WTC11 (cell line): ENCODE data around the gene PEX16. TPM values are rescaled to one million over a fixed set of nuclear protein-coding genes. Genes with fewer than 3 reads are reported as not detected.

Source experiments
- ATAC-seq: fragments of 200-7000 bp; cut with Tn5 transposase; 2 replicates; pipeline ENCODE4 v1.10.0; 2021; ENCODE audit warnings: mild to moderate bottlenecking, moderate library complexity
- CTCF ChIA-PET: fragments of 300-600 bp; sonication (Branson Sonifier 250); formaldehyde crosslinking; loops from one replicate; lab custom pipeline; 2021; ENCODE audit warnings: antibody characterized with exemption; lab: Charles Lee
- POLR2A ChIA-PET: fragments of 350-600 bp; sonication (Branson Sonifier 250); formaldehyde crosslinking; loops from one replicate; lab custom pipeline; 2021; ENCODE audit warnings: antibody characterized with exemption; lab: Charles Lee
- DNase-seq: peaks from one replicate; pipeline ENCODE4 v3.0.0; 2021; ENCODE audit warnings: low spot score
- H3K27ac Mint-ChIP-seq: 2 replicates; pipeline ENCODE4 v1.8.0; 2021; ENCODE audit warnings: mixed read lengths
- H3K27me3 Mint-ChIP-seq: 2 replicates; pipeline ENCODE4 v1.8.0; 2021; ENCODE audit warnings: low read depth, mild to moderate bottlenecking, moderate library complexity, mixed read lengths
- H3K36me3 Mint-ChIP-seq: 2 replicates; pipeline ENCODE4 v1.8.0; 2021; ENCODE audit warnings: mixed read lengths
- H3K4me1 Mint-ChIP-seq: 2 replicates; pipeline ENCODE4 v1.8.0; 2022; ENCODE audit warnings: mixed read lengths
- H3K4me3 Mint-ChIP-seq: 2 replicates; pipeline ENCODE4 v1.8.0; 2021; ENCODE audit warnings: mild to moderate bottlenecking, moderate library complexity, mixed read lengths
- H3K9me3 Mint-ChIP-seq: 2 replicates; pipeline ENCODE4 v1.8.0; 2021; ENCODE audit warnings: mixed read lengths
- EMX1 ChIP-seq: fragments of 250-450 bp; sonication (Bioruptor Pico); IDR thresholded peaks from 2 replicates; pipeline ENCODE4 v1.8.0; 2021; ENCODE audit warnings: mild to moderate bottlenecking
- ESRRA ChIP-seq: sonication (generic); formaldehyde crosslinking; IDR thresholded peaks from 2 replicates; pipeline ENCODE4 v1.8.1; 2022; ENCODE audit warnings: mild to moderate bottlenecking, missing genetic modification reagents, borderline replicate concordance
- MXD4 ChIP-seq: fragments of 250-450 bp; sonication (Bioruptor Pico); IDR thresholded peaks from 2 replicates; pipeline ENCODE4 v1.8.0; 2021; ENCODE audit warnings: mild to moderate bottlenecking, moderate library complexity, borderline replicate concordance
- NR2C2 ChIP-seq: sonication (generic); formaldehyde crosslinking; IDR thresholded peaks from 2 replicates; pipeline ENCODE4 v1.8.0; 2022; ENCODE audit warnings: mild to moderate bottlenecking, missing genetic modification reagents
- SMAD4 ChIP-seq: sonication (generic); formaldehyde crosslinking; IDR thresholded peaks from 2 replicates; pipeline ENCODE4 v1.8.0; 2022; ENCODE audit warnings: mild to moderate bottlenecking, missing genetic modification reagents
- ZNF219 ChIP-seq: sonication (generic); formaldehyde crosslinking; IDR thresholded peaks from 2 replicates; pipeline ENCODE4 v1.8.0; 2023; ENCODE audit warnings: missing genetic modification reagents, mild to moderate bottlenecking, borderline replicate concordance
- total RNA-seq: library from RNA; stranded (reverse); gene quantifications from 3 replicates; pipeline ENCODE4 v1.2.3, GENCODE V29; 2021
- TF ChIP-seq, protein P1 (sequence below): fragments of 250-450 bp; sonication (Bioruptor Pico); IDR thresholded peaks from 2 replicates; pipeline ENCODE4 v1.8.0; 2021; ENCODE audit warnings: mild to moderate bottlenecking
- TF ChIP-seq, protein P2 (sequence below): sonication (generic); formaldehyde crosslinking; IDR thresholded peaks from 2 replicates; pipeline ENCODE4 v1.8.1; 2022; ENCODE audit warnings: missing genetic modification reagents, borderline replicate concordance
- TF ChIP-seq, protein P3 (sequence below): sonication (generic); formaldehyde crosslinking; IDR thresholded peaks from 2 replicates; pipeline ENCODE4 v1.8.1; 2023; ENCODE audit warnings: mild to moderate bottlenecking, missing genetic modification reagents, moderate library complexity
- TF ChIP-seq, protein P4 (sequence below): fragments of 250-450 bp; sonication (Bioruptor Pico); IDR thresholded peaks from 2 replicates; pipeline ENCODE4 v2.1.2; 2022; ENCODE audit warnings: mild to moderate bottlenecking, moderate library complexity
- TF ChIP-seq, protein P5 (sequence below): sonication (generic); formaldehyde crosslinking; IDR thresholded peaks from 2 replicates; pipeline ENCODE4 v1.8.1; 2023; ENCODE audit warnings: mild to moderate bottlenecking, missing genetic modification reagents
- TF ChIP-seq, protein P6 (sequence below): sonication (generic); formaldehyde crosslinking; IDR thresholded peaks from 2 replicates; pipeline ENCODE4 v1.8.0; 2022; ENCODE audit warnings: missing genetic modification reagents
- TF ChIP-seq, protein P7 (sequence below): sonication (generic); formaldehyde crosslinking; IDR thresholded peaks from 2 replicates; pipeline ENCODE4 v1.8.0; 2022; ENCODE audit warnings: mild to moderate bottlenecking, missing genetic modification reagents

Gene PEX16
- total RNA-seq, 1 experiment from 2014 or later: 39.3 TPM

DNA sequence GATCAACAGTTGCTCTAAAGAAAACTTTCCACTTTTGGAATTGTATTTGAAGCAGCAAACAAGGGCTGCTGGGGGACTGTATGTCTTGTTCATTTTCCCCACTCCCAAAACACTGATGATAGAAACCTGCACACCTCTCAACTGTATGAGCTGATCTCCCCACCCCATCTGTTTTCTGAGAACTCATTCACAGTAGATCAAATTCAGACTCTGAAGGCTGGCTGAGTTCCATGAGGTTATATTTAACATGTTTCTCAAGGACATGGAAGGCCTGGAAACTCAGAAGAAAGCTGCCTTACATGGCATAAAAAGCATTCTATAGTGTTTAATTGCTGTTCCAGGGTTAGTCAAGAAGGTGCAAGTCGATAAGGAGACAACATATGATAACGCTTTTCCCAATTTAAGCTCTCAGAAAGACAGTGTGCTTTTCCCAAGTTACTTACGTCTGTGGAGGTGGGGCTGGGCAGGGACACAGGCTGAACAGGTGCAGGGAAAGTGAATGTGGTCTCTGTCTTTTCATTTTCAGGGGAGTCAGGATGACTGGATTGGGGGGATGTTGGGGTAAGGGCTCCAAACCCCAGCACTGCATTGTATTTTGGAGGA lies 27.8 kb upstream of the PEX16 start (continued):
- TF ChIP-seq, protein P1, sequence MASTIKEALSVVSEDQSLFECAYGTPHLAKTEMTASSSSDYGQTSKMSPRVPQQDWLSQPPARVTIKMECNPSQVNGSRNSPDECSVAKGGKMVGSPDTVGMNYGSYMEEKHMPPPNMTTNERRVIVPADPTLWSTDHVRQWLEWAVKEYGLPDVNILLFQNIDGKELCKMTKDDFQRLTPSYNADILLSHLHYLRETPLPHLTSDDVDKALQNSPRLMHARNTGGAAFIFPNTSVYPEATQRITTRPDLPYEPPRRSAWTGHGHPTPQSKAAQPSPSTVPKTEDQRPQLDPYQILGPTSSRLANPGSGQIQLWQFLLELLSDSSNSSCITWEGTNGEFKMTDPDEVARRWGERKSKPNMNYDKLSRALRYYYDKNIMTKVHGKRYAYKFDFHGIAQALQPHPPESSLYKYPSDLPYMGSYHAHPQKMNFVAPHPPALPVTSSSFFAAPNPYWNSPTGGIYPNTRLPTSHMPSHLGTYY (CRISPR knock-in tag): no peak

DNA sequence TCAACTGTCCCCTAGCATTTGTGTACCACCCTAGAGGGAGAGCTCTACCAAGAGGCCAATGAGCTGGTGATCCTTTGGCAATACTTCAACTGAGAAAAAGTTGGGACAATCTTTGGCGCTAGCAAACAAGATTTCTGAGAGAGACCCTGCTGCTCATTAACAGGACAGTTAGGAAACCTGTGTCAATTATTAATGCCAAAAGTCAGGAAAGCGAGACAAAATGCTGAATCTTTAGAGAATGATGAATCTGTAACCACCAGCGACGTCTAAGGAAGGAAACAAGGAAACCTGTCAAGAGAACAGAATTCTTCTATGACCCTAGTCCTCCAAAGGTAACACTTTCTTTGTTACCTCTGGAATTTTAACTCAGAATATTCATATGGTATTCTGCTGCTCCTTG lies 24.7 kb upstream of the PEX16 start:
- Mint-ChIP-seq H3K27me3 (no peaks in the 10 kb centered on the region), H3K36me3 (peaks cover 17% of the 10 kb centered on the region), H3K4me1 (peaks cover 10% of the 10 kb centered on the region), H3K27ac (peak overlapping the region; percentile 19; the same call in 1 of the 2 replicates), H3K4me3 (no peak overlapping the region), H3K9me3 (no peaks in the 10 kb centered on the region)
- ChIA-PET POLR2A (no interaction called here), CTCF (interaction anchor here (0.6 to 2.8 kb wide), 5 partner anchors 23 to 735 kb away, joined by 3 to 11 read pairs (median 4); no protein-coding TSS in a partner anchor)
- DNase-seq: no peak
- TF ChIP-seq, protein P2, sequence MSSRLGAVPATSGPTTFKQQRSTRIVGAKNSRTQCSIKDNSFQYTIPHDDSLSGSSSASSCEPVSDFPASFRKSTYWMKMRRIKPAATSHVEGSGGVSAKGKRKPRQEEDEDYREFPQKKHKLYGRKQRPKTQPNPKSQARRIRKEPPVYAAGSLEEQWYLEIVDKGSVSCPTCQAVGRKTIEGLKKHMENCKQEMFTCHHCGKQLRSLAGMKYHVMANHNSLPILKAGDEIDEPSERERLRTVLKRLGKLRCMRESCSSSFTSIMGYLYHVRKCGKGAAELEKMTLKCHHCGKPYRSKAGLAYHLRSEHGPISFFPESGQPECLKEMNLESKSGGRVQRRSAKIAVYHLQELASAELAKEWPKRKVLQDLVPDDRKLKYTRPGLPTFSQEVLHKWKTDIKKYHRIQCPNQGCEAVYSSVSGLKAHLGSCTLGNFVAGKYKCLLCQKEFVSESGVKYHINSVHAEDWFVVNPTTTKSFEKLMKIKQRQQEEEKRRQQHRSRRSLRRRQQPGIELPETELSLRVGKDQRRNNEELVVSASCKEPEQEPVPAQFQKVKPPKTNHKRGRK (CRISPR knock-in tag): no peak
- TF ChIP-seq ZNF219 (CRISPR knock-in tag): no peak
- TF ChIP-seq, protein P3, sequence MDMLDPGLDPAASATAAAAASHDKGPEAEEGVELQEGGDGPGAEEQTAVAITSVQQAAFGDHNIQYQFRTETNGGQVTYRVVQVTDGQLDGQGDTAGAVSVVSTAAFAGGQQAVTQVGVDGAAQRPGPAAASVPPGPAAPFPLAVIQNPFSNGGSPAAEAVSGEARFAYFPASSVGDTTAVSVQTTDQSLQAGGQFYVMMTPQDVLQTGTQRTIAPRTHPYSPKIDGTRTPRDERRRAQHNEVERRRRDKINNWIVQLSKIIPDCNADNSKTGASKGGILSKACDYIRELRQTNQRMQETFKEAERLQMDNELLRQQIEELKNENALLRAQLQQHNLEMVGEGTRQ: no peak
- TF ChIP-seq ESRRA (CRISPR knock-in tag): no peak
- TF ChIP-seq, protein P4, sequence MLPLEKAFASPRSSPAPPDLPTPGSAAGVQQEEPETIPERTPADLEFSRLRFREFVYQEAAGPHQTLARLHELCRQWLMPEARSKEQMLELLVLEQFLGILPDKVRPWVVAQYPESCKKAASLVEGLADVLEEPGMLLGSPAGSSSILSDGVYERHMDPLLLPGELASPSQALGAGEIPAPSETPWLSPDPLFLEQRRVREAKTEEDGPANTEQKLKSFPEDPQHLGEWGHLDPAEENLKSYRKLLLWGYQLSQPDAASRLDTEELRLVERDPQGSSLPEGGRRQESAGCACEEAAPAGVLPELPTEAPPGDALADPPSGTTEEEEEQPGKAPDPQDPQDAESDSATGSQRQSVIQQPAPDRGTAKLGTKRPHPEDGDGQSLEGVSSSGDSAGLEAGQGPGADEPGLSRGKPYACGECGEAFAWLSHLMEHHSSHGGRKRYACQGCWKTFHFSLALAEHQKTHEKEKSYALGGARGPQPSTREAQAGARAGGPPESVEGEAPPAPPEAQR: no peak
- TF ChIP-seq, protein P5, sequence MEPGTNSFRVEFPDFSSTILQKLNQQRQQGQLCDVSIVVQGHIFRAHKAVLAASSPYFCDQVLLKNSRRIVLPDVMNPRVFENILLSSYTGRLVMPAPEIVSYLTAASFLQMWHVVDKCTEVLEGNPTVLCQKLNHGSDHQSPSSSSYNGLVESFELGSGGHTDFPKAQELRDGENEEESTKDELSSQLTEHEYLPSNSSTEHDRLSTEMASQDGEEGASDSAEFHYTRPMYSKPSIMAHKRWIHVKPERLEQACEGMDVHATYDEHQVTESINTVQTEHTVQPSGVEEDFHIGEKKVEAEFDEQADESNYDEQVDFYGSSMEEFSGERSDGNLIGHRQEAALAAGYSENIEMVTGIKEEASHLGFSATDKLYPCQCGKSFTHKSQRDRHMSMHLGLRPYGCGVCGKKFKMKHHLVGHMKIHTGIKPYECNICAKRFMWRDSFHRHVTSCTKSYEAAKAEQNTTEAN (CRISPR knock-in tag): no peak
- no peak for TF ChIP-seq EMX1 (CRISPR knock-in tag)
- TF ChIP-seq, protein P6, sequence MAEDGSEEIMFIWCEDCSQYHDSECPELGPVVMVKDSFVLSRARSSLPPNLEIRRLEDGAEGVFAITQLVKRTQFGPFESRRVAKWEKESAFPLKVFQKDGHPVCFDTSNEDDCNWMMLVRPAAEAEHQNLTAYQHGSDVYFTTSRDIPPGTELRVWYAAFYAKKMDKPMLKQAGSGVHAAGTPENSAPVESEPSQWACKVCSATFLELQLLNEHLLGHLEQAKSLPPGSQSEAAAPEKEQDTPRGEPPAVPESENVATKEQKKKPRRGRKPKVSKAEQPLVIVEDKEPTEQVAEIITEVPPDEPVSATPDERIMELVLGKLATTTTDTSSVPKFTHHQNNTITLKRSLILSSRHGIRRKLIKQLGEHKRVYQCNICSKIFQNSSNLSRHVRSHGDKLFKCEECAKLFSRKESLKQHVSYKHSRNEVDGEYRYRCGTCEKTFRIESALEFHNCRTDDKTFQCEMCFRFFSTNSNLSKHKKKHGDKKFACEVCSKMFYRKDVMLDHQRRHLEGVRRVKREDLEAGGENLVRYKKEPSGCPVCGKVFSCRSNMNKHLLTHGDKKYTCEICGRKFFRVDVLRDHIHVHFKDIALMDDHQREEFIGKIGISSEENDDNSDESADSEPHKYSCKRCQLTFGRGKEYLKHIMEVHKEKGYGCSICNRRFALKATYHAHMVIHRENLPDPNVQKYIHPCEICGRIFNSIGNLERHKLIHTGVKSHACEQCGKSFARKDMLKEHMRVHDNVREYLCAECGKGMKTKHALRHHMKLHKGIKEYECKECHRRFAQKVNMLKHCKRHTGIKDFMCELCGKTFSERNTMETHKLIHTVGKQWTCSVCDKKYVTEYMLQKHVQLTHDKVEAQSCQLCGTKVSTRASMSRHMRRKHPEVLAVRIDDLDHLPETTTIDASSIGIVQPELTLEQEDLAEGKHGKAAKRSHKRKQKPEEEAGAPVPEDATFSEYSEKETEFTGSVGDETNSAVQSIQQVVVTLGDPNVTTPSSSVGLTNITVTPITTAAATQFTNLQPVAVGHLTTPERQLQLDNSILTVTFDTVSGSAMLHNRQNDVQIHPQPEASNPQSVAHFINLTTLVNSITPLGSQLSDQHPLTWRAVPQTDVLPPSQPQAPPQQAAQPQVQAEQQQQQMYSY (CRISPR knock-in tag): no peak
- TF ChIP-seq MXD4 (CRISPR knock-in tag): no peak
- TF ChIP-seq NR2C2 (CRISPR knock-in tag): no peak
- TF ChIP-seq SMAD4: no peak
- TF ChIP-seq, protein P7, sequence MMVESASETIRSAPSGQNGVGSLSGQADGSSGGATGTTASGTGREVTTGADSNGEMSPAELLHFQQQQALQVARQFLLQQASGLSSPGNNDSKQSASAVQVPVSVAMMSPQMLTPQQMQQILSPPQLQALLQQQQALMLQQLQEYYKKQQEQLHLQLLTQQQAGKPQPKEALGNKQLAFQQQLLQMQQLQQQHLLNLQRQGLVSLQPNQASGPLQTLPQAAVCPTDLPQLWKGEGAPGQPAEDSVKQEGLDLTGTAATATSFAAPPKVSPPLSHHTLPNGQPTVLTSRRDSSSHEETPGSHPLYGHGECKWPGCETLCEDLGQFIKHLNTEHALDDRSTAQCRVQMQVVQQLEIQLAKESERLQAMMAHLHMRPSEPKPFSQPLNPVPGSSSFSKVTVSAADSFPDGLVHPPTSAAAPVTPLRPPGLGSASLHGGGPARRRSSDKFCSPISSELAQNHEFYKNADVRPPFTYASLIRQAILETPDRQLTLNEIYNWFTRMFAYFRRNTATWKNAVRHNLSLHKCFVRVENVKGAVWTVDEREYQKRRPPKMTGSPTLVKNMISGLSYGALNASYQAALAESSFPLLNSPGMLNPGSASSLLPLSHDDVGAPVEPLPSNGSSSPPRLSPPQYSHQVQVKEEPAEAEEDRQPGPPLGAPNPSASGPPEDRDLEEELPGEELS (CRISPR knock-in tag): no peak
- ATAC-seq: no peak
